Tibial artery (tissue), 4 donors: ENCODE measurements around the gene DENND5A.
"Not testable (repeated sequence)": the region's sequence is repeated elsewhere in the genome, so short reads cannot be mapped to it uniquely, and the experiment has no call there.

Experiments
- DNase-seq, 2 donors: peaks; one replicate each; pipeline ENCODE4 v3.0.0-alpha.2; 2019
- H3K27ac ChIP-seq, 2 donors: fragments of 200-600 bp; sonication (generic) in 1 of 2; 1 replicate in 1 of 2; 2 replicates in 1 of 2; pipeline ENCODE4 v1.5.1; 2018 to 2019; ENCODE audit warnings: mild to moderate bottlenecking in 1 of 2
- H3K27me3 ChIP-seq, 2 donors: fragments of 200-600 bp; sonication (generic) in 1 of 2; one replicate each; pipeline versions ENCODE4 v1.5.1 to v1.6.0; 2016 to 2019
- H3K36me3 ChIP-seq, 3 donors: fragments of 200-600 bp; sonication (generic) in 2 of 3; one replicate each; pipeline ENCODE4 v1.5.1; 2016 to 2019; ENCODE audit warnings: mild to moderate bottlenecking in 2 of 3
- H3K4me1 ChIP-seq, 4 donors: fragments of 200-600 bp; sonication (generic) in 2 of 4; 1 replicate in 3 of 4; 2 replicates in 1 of 4; pipeline ENCODE4 v1.5.1; 2016 to 2019
- H3K4me3 ChIP-seq, 2 donors: fragments of 200-600 bp; sonication (generic) in 1 of 2; 1 replicate in 1 of 2; 2 replicates in 1 of 2; pipeline ENCODE4 v1.5.1; 2018 to 2019; ENCODE audit warnings: mild to moderate bottlenecking in 2 of 2
- H3K9me3 ChIP-seq, 3 donors: fragments of 200-600 bp; sonication (generic) in 1 of 3; one replicate each; pipeline ENCODE4 v1.5.1; 2016 to 2019
- CTCF ChIP-seq, 2 experiments: fragments of 200-600 bp in 1 of 2; fragments of 450-650 bp in 1 of 2; IDR thresholded peaks; one replicate each; pipeline ENCODE4 v1.5.1; 2017 to 2019; ENCODE audit warnings: antibody characterized with exemption in 2 of 2, mild to moderate bottlenecking in 1 of 2, moderate library complexity in 1 of 2
- intact Hi-C: fragments of 100-400 bp; cut with DNase I; formaldehyde crosslinking; loops from one replicate; pipeline ENCODE4 v1.15.0; 2023; ENCODE audit warnings: low total_unique reads

The DENND5A gene

GRCh38 chr11:9170450-9170849 lies 94.7 kb downstream of the DENND5A start:
- TF ChIP-seq CTCF (IDR thresholded peaks at IDR 0.05): no peak
- peaks cover 28 to 51% (median 32%) of the 10 kb centered on the region in 3 donors for H3K36me3 ChIP-seq
- H3K27ac ChIP-seq: no peak overlapping the region

DNA sequence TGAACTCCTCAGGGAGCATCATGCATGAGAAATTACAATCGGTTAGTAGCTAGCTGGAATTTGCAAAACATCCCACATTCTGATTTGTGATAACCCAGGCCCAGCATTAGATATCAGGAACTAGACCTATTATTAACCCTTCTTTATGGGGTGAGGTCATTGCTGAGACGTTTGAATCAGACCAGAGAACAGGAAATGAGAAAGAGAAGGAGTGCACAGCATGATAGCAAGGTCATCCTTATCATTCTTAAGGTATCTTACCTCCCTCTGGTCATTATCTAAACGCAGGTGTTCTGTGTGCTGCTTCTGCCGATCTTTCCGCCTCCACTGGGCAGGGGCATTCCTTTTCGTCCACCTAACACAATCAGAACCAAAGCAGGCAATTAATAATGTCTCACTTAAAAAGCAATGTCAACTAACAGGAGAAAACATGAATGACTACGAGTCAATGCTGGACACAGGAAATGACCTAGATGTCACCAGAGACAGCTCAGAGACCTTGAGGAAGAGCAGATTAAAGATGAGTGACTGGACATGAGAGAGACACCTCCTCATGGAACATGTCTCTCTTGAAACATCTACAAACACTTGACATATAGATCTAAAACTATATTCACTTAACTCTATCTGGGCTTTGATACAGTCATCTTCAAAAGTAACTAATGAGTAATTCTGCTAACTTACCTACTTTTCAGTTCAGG lies 95.4 kb downstream of the DENND5A start:
- DNase-seq: no peak
- no peak overlapping the region for H3K4me3 ChIP-seq
- H3K9me3 ChIP-seq: no peaks in the 10 kb centered on the region
- no peaks in the 10 kb centered on the region for H3K4me1 ChIP-seq
- no peaks in the 10 kb centered on the region for H3K27me3 ChIP-seq
- no peak for TF ChIP-seq CTCF (IDR thresholded peaks at IDR 0.05)
- H3K36me3 ChIP-seq: peaks cover 30 to 58% (median 39%) of the 10 kb centered on the region in 3 donors
- H3K27ac ChIP-seq: no peak overlapping the region
- intact Hi-C loops: no loop called here

More at GRCh38 chr11:9170450-9170849, 94.7 kb downstream of the DENND5A start:
- intact Hi-C loops: no loop called here
- Histone ChIP-seq H3K4me1 (no peaks in the 10 kb centered on the region), H3K9me3 (no peaks in the 10 kb centered on the region), H3K27me3 (no peaks in the 10 kb centered on the region), H3K4me3 (no peak overlapping the region)
- no peak for DNase-seq

DNA sequence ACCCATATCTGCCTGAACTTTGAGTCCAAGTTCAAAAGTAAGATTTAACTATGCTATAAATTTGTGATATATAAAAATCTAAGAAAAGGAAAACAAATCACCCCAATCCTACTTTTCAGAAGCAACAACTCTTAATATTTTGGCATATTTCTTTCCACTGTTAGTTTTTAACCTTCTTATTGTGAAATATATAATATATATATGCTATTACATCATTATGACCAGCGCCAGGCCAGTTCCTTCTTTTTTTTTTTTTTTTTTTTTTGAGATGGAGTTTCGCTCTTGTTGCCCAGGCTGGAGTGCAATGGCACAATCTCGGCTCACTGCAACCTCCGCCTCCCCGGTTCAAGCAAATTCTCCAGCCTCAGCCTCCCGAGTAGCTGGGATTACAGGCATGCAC lies 103.2 kb downstream of the DENND5A start:
- H3K36me3 ChIP-seq: peaks cover 36 to 64% (median 45%) of the 10 kb centered on the region in 3 donors
- H3K4me3 ChIP-seq, H3K27ac ChIP-seq, H3K27me3 ChIP-seq, DNase-seq, H3K4me1 ChIP-seq, H3K9me3 ChIP-seq, intact Hi-C loops: not testable (repeated sequence)

DNA sequence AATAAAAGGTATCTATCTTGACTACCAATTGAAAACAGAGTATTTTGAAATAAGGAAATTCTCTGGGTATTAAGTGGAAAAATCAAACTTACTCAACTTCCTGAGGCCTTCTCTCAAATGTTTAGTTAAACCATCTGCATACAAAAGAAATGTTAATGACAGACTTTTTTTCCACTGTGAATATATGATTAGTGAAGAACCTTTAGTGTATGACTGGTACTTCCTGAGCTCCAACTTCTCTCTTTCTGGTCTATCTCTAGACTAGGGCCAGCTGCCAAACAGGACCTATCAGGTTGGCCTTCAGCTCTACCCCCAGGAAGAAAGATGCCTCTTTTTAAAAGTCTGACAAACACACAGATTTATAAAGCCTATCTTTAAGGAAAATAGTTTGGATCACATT lies 105.0 kb downstream of the DENND5A start:
- DNase-seq: no peak
- intact Hi-C loops: no loop called here

DNA sequence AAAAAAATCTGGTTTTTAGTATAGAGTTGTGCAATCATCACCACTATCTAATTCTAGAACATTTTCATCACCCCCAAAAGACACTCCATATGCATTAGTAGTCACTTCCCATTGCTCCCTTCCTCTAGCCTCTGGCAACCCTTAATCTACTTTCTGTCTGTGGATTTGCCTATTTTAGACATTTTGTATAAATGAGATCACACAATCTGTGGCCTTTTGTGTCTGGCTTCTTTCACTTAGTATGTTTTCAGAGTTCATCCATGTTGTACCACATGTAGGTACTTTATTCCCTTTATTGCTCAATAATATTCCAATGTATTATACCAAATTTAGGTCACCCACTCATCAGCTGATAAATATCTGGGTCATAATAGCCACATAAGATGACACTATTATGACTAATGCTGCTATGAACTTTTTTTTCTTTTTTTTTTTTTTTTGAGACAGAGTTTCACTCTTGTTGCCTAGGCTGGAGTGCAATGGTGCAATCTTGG lies 106.2 kb downstream of the DENND5A start:
- intact Hi-C loops: no loop called here
- Histone ChIP-seq H3K9me3 (no peaks in the 10 kb centered on the region), H3K27ac (no peak overlapping the region), H3K4me3 (no peak overlapping the region), H3K27me3 (no peaks in the 10 kb centered on the region), H3K4me1 (no peaks in the 10 kb centered on the region), H3K36me3 (peaks cover 31 to 56% (median 32%) of the 10 kb centered on the region in 3 donors)
- TF ChIP-seq CTCF (IDR thresholded peaks at IDR 0.05): no peak
- DNase-seq: no peak

More for the DNA sequence above, 105.0 kb downstream of the DENND5A start:
- H3K27me3 ChIP-seq: no peaks in the 10 kb centered on the region
- H3K36me3 ChIP-seq: peaks cover 31 to 63% (median 37%) of the 10 kb centered on the region in 3 donors
- no peak for TF ChIP-seq CTCF (IDR thresholded peaks at IDR 0.05)
- no peak overlapping the region for H3K27ac ChIP-seq
- H3K4me1 ChIP-seq: no peaks in the 10 kb centered on the region
- H3K9me3 ChIP-seq: no peaks in the 10 kb centered on the region
- no peak overlapping the region for H3K4me3 ChIP-seq

DNA sequence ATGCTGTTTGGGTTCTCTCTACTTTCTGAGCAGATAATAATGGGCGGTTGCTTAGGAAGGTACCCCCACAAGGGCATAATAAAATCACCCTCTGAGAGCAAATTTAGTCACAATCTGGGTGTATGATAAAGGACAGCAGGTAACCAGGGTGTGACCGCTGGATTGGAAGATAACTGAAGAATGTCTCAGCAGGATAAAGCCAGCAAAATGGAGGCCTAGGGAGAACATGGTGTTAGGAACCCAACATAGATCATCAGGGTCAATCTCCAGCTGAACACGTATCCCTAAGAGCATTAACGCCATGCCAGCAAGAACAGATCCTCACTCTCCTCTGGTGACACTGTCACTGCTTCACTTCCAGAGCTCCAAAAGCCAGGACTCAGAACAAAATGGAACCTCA lies 109.2 kb downstream of the DENND5A start:
- no peak overlapping the region for H3K27ac ChIP-seq
- intact Hi-C loops: no loop called here
- no peaks in the 10 kb centered on the region for H3K9me3 ChIP-seq
- no peak overlapping the region for H3K4me3 ChIP-seq
- no peaks in the 10 kb centered on the region for H3K27me3 ChIP-seq
- no peaks in the 10 kb centered on the region for H3K4me1 ChIP-seq
- peaks cover 30 to 58% (median 30%) of the 10 kb centered on the region in 3 donors for H3K36me3 ChIP-seq
- no peak for TF ChIP-seq CTCF (IDR thresholded peaks at IDR 0.05)
- no peak for DNase-seq
